Motor neuron (in vitro differentiated cells): ENCODE results near the gene CARMIL1. TPM values are rescaled to one million over a fixed set of nuclear protein-coding genes. Genes with fewer than 3 reads are reported as not detected.
"Not testable (repeated sequence)": the region's sequence is repeated elsewhere in the genome, so short reads cannot be mapped to it uniquely, and the experiment has no call there.

ENCODE experiments used
- ATAC-seq, 8 experiments: fragments of 200-7000 bp; cut with Tn5 transposase; replicated peaks in 6 of 8; 2 replicates each; pipeline ENCODE4 v1.8.0; 2021; ENCODE audit warnings: mild to moderate bottlenecking in 8 of 8, moderate library complexity in 8 of 8
- H3K27ac ChIP-seq, 2 donors: fragments of 250-450 bp; sonication (Bioruptor Pico); 2 replicates each; pipeline ENCODE4 v1.9.0; 2021; ENCODE audit warnings: antibody characterized with exemption in 2 of 2, mild to moderate bottlenecking in 2 of 2, moderate library complexity in 1 of 2
- H3K4me1 ChIP-seq, 2 donors: fragments of 250-450 bp; sonication (Bioruptor Pico); replicated peaks in 1 of 2; 2 replicates each; pipeline ENCODE4 v1.6.1; 2021; ENCODE audit warnings: antibody characterized with exemption in 2 of 2, mild to moderate bottlenecking in 2 of 2, moderate library complexity in 1 of 2
- H3K4me3 ChIP-seq, 5 donors: fragments of 250-450 bp; sonication (Bioruptor Pico); 2 replicates each; pipeline ENCODE4 v1.9.0; 2021; ENCODE audit warnings: antibody characterized with exemption in 5 of 5, mild to moderate bottlenecking in 5 of 5, moderate library complexity in 4 of 5
- WGBS, 10 experiments: fragments of 450-650 bp; shearing (Covaris generic); methylation state at CpG; one replicate each; pipeline ENCODE4 v1.0.0; 2022; 5-methylcytosine and 5-hydroxymethylcytosine counted together
- in situ Hi-C, 9 experiments: fragments of 400-800 bp; cut with MboI; loops; one replicate each; pipeline ENCODE4 v1.15.0; 2021; ENCODE audit warnings: low sequenced_read_pairs in 9 of 9, low pct_unique_long_range_greater_than_20kb in 2 of 9; ENCODE audit not compliant: unreplicated experiment in 9 of 9
- total RNA-seq, 8 experiments: library from RNA; unstranded; fragments of 300-600 nt; gene quantifications; 2 replicates each; pipeline versions ENCODE4 v1.2.3 to v1.2.4, GENCODE V29; 2022

The CARMIL1 gene
- total RNA-seq, 8 experiments from 2014 or later: 1.7 to 52.5 (median 6.4) TPM

- no peak overlapping the region for H3K27ac ChIP-seq
- no peak overlapping the region for H3K4me3 ChIP-seq
- peaks cover 0 to 6% of the 10 kb centered on the region in 2 donors for H3K4me1 ChIP-seq
- in situ Hi-C loops: loop anchor here in 4 of 9 experiments (25.0 kb wide), 1 partner anchor 321 kb away; no protein-coding TSS in a partner anchor
- ATAC-seq: peak in 1 of 8 experiments; percentile 72
Observed at GRCh38 chr6:25583099-25583498, 303.9 kb downstream of the CARMIL1 start.

DNA sequence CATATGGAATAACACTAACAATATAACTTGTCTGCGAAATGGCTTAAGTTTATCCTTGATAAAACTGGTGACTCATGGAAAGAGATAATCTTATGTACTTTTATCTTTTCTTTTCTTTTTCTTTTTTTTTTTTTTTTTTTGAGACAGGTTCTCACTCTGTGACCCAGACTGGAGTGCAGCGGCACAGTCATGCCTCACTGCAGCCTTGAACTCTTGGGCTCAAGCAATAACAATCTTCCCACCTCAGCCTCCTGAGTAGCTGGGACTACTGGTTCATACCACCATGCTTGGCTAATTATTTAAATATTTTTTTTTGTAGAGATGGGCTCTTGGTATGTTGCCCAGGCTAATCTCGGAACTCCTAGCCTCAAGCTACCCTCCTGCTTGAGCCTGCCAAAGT, 304.7 kb downstream of the CARMIL1 start:
- no peak for ATAC-seq
- Histone ChIP-seq H3K27ac (no peak overlapping the region), H3K4me1 (peaks cover 0 to 6% of the 10 kb centered on the region in 2 donors), H3K4me3 (no peak overlapping the region)
- 62 to 100% (median 92%) methylated on average over 1 to 3 of the region's 3 CpGs for WGBS, 10 experiments
- in situ Hi-C loops: loop anchor here in 4 of 9 experiments (25.0 kb wide), 1 partner anchor 322 kb away; no protein-coding TSS in a partner anchor

GRCh38 chr6:25585225-25585624, 306.1 kb downstream of the CARMIL1 start:
- no peak for ATAC-seq
- in situ Hi-C loops: loop anchor here in 4 of 9 experiments (25.0 kb wide), 1 partner anchor 323 kb away; no protein-coding TSS in a partner anchor
- no peak overlapping the region for H3K27ac ChIP-seq
- WGBS, 10 experiments: 42 to 100% (median 81%) methylated on average over 2 to 4 of the region's 4 CpGs; no CpG with 5 or more reads in 2 of the 10 experiments
- H3K4me1 ChIP-seq: no peaks in the 10 kb centered on the region
- H3K4me3 ChIP-seq: no peak overlapping the region

DNA sequence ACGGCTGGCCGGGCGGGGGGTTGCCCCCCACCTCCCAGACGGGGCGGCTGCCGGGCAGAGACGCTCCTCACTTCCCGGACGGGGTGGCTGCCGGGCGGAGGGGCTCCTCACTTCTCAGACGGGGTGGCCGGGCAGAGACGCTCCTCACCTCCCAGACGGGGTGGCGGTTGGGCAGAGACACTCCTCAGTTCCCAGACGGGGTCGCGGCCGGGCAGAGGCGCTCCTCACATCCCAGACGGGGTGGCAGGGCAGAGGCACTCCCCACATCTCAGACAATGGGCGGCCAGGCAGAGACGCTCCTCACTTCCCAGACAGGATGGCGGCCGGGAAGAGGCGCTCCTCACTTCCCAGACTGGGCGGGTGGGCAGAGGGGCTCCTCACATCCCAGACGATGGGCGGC, 306.9 kb downstream of the CARMIL1 start:
- not testable (repeated sequence) for H3K4me3 ChIP-seq, H3K27ac ChIP-seq, H3K4me1 ChIP-seq, ATAC-seq
- WGBS, 10 experiments: no CpG with 5 or more reads among the region's 30 CpGs
- in situ Hi-C loops: loop anchor here in 4 of 9 experiments (25.0 kb wide), 1 partner anchor 324 kb away; no protein-coding TSS in a partner anchor

- Histone ChIP-seq H3K4me1 (peaks cover 6 to 7% of the 10 kb centered on the region in 2 donors), H3K27ac (no peak overlapping the region), H3K4me3 (no peak overlapping the region)
- no CpG with 5 or more reads among the region's 3 CpGs for WGBS, 10 experiments
- no peak for ATAC-seq
- in situ Hi-C loops: loop anchor here in 4 of 9 experiments (25.0 kb wide), 1 partner anchor 325 kb away; no protein-coding TSS in a partner anchor
Observed at GRCh38 chr6:25586927-25587326, 307.8 kb downstream of the CARMIL1 start.

DNA sequence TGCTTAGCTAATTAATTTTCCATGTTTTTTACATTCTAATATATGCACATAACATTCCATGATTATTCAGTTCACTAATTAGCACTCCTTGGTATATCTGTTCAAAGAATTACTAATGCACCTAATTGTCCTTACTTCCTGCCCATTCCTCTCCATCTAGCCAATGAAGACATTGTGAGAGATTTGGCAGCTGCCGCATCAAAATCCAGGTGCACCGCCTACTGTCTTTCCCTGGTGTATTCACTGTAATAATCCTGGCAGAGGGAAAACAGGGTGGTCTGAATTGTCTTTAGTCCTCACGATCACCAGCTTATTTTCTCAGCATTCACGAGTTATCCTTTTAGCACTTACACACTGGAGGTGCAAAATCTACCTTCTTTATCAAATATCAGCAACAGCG, 311.8 kb downstream of the CARMIL1 start:
- no peak overlapping the region for H3K4me3 ChIP-seq
- WGBS, 10 experiments: 71 to 100% (median 91%) methylated on average over 1 to 5 of the region's 5 CpGs; no CpG with 5 or more reads in 2 of the 10 experiments
- ATAC-seq: no peak
- H3K4me1 ChIP-seq: peaks cover 7% of the 10 kb centered on the region in 2 donors
- no peak overlapping the region for H3K27ac ChIP-seq
- in situ Hi-C loops: loop anchor here in 4 of 9 experiments (25.0 kb wide), 1 partner anchor 329 kb away; no protein-coding TSS in a partner anchor

GRCh38 chr6:25596928-25597818, 318.0 kb downstream of the CARMIL1 start:
- 52 to 100% (median 80%) methylated on average over 1 to 2 of the region's 2 CpGs for WGBS, 10 experiments
- peak in 1 of 8 experiments; percentile 36 for ATAC-seq
- in situ Hi-C loops: loop anchor here in 4 of 9 experiments (25.0 kb wide), 1 partner anchor 335 kb away; no protein-coding TSS in a partner anchor
- Histone ChIP-seq H3K27ac (no peak overlapping the region), H3K4me1 (no peaks in the 10 kb centered on the region), H3K4me3 (no peak overlapping the region)

DNA sequence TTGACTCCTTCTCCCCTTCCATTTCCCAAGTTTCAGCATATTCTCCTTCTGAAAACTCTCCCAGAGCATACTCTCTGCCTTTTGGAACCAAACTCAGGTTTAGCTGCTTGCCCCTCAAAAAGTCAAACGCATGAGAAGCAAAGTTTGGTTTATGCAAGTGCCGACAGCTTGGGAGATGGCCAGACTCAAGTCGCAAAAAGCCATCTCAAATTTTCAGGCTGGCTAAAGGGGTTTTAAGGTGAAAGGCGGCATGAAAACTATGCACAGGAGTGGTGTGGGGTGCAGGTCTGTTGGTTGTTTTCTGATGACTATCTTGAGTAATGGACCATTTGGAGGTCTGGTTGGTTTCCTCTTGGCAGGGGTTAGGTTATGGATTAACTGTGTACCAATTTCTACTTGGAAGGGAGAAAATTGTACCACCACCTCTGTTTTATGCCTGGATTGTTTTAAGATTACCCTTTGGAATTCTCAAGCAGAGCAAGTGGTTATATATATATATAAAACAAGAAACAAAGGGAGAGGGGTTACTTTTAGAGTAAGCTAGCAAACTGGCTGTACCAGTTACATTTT, 320.4 kb downstream of the CARMIL1 start:
- WGBS, 10 experiments: 50 to 100% (median 83%) methylated on average over 1 to 4 of the region's 4 CpGs; no CpG with 5 or more reads in 3 of the 10 experiments
- Histone ChIP-seq H3K27ac (no peak overlapping the region), H3K4me1 (no peaks in the 10 kb centered on the region), H3K4me3 (no peak overlapping the region)
- ATAC-seq: peak in 1 of 8 experiments; percentile 23
- in situ Hi-C loops: loop anchor here in 5 of 9 experiments (25.0 kb wide), 3 partner anchors 313 to 338 kb away; partner anchors contain the start of gene SLC17A2 (in 1 of the 5)

- ATAC-seq: peak in 3 of 8 experiments; percentile 17 to 49 (median 30)
- no peak overlapping the region for H3K4me3 ChIP-seq
- in situ Hi-C loops: loop anchor here in 3 of 9 experiments (25.0 kb wide), 3 partner anchors 310 to 340 kb away; partner anchors contain the start of gene SLC17A2 (in 1 of the 3)
- H3K4me1 ChIP-seq: no peaks in the 10 kb centered on the region
- 0 to 50% (median 26%) methylated on average over 1 to 4 of the region's 4 CpGs for WGBS, 10 experiments
- no peak overlapping the region for H3K27ac ChIP-seq
Observed at GRCh38 chr6:25601800-25602673, 322.9 kb downstream of the CARMIL1 start.

- ATAC-seq: no peak
- H3K4me3 ChIP-seq: no peak overlapping the region
- no peaks in the 10 kb centered on the region for H3K4me1 ChIP-seq
- in situ Hi-C loops: loop anchor here in 3 of 9 experiments (25.0 kb wide), 3 partner anchors 310 to 340 kb away; partner anchors contain the start of gene SLC17A2 (in 1 of the 3)
- WGBS, 10 experiments: 25 to 100% (median 92%) methylated on average over 1 of the region's 1 CpG; no CpG with 5 or more reads in 1 of the 10 experiments
- no peak overlapping the region for H3K27ac ChIP-seq
Observed at GRCh38 chr6:25602674-25602982, 323.5 kb downstream of the CARMIL1 start.

DNA sequence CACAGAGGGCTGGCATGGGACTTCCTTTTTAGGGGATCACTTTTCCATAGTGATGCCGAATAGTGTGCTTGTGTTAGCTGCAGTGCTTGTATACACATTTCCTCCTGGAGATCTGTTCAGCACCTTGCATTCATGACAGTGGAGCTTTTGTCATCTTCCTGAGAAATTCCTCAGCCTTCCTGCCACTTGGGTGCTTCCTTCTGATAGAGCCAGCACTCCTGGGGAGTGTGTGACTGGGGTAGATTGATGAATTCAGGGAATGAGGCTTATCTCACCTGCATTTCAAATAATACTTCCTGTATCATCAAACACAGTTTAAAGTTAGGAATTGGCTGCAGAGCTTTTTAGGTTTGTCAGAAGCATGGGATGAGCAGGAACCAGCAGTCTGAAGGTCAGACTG, 324.1 kb downstream of the CARMIL1 start:
- no peaks in the 10 kb centered on the region for H3K4me1 ChIP-seq
- ATAC-seq: no peak
- in situ Hi-C loops: loop anchor here in 3 of 9 experiments (25.0 kb wide), 3 partner anchors 309 to 341 kb away; partner anchors contain the start of gene SLC17A2 (in 1 of the 3)

DNA sequence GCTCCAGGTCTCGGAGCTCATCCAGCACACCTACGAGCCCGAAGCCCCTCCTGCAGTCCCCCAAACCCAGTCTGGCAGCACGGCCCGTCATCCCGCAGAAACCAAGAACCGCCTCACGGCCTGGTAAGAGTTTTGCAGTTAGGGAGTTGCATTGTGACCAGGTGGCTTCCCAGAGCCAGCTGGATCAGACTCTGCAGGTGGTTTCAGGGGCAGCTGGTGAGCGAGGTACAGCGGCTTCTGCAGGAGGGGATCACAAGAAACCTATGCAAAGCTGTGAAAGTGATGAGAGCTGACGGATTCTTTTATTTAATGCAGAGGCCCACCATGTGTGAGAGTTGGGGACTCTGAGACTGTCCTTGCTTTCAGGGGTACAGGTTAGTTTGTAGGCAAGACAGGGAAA, 327.0 kb downstream of the CARMIL1 start:
- Histone ChIP-seq H3K27ac (no peak overlapping the region), H3K4me3 (no peak overlapping the region), H3K4me1 (no peaks in the 10 kb centered on the region)
- 30 to 93% (median 85%) methylated on average over 1 to 9 of the region's 11 CpGs; no CpG with 5 or more reads in 5 of the 10 experiments for WGBS, 10 experiments
- in situ Hi-C loops: loop anchor here in 3 of 9 experiments (25.0 kb wide), 3 partner anchors 306 to 344 kb away; partner anchors contain the start of gene SLC17A2 (in 1 of the 3)
- ATAC-seq: no peak

More for the DNA sequence above, 324.1 kb downstream of the CARMIL1 start:
- no peak overlapping the region for H3K4me3 ChIP-seq
- WGBS, 10 experiments: 100% methylated on average over 1 of the region's 1 CpG; no CpG with 5 or more reads in 9 of the 10 experiments
- no peak overlapping the region for H3K27ac ChIP-seq
